Karpas-422 (cell line): ENCODE results near the gene CALML5. TPM values are rescaled to one million over a fixed set of nuclear protein-coding genes. Genes with fewer than 3 reads are reported as not detected.

ENCODE experiments used
- DNase-seq: peaks from one replicate; pipeline ENCODE4 v3.0.0-alpha.2; 2015
- H2AFZ ChIP-seq: fragments of 200-600 bp; sonication (generic); 2 replicates; pipeline ENCODE4 v1.6.1; 2014; ENCODE audit warnings: antibody characterized with exemption, low read length, mixed read lengths
- H3K27ac ChIP-seq: fragments of 200-600 bp; sonication (generic); 2 replicates; pipeline ENCODE4 v1.5.1; 2014; ENCODE audit warnings: mild to moderate bottlenecking, low read length, moderate library complexity
- H3K27me3 ChIP-seq: fragments of 200-600 bp; sonication (generic); 2 replicates; pipeline ENCODE4 v1.6.1; 2014; ENCODE audit warnings: low read length, mixed read lengths
- H3K36me3 ChIP-seq: fragments of 200-600 bp; sonication (generic); 2 replicates; pipeline ENCODE4 v1.6.1; 2014; ENCODE audit warnings: low read length, mixed read lengths; ENCODE audit not compliant: insufficient read depth
- H3K4me1 ChIP-seq: fragments of 200-600 bp; sonication (generic); 2 replicates; pipeline ENCODE4 v1.6.1; 2014; ENCODE audit warnings: mild to moderate bottlenecking, low read length, mixed read lengths
- H3K4me2 ChIP-seq: fragments of 200-600 bp; sonication (generic); 2 replicates; pipeline ENCODE4 v1.6.1; 2014; ENCODE audit warnings: low read length, low read depth, mild to moderate bottlenecking; ENCODE audit not compliant: poor library complexity, severe bottlenecking
- H3K4me3 ChIP-seq: fragments of 200-600 bp; sonication (generic); 2 replicates; pipeline ENCODE4 v1.5.1; 2014; ENCODE audit warnings: mild to moderate bottlenecking, antibody characterized with exemption, low read length, mixed read lengths
- H3K79me2 ChIP-seq: fragments of 200-600 bp; sonication (generic); 2 replicates; pipeline ENCODE4 v1.6.1; 2014; ENCODE audit warnings: mild to moderate bottlenecking, low read length, mixed read lengths
- H3K9ac ChIP-seq: fragments of 200-600 bp; sonication (generic); 2 replicates; pipeline ENCODE4 v1.6.0; 2014; ENCODE audit warnings: low read length
- H3K9me2 ChIP-seq: fragments of 200-600 bp; sonication (generic), shearing (Covaris generic); replicated peaks from 2 replicates; pipeline ENCODE4 v1.6.0; 2014; ENCODE audit warnings: mild to moderate bottlenecking, low read length, moderate library complexity; ENCODE audit not compliant: insufficient read depth
- H3K9me3 ChIP-seq: fragments of 300-700, 200-600 bp; sonication (generic); 2 replicates; pipeline ENCODE4 v1.6.1; 2014; ENCODE audit warnings: low read length, mixed read lengths
- H4K20me1 ChIP-seq: fragments of 200-600 bp; sonication (generic); 2 replicates; pipeline ENCODE4 v1.6.1; 2014; ENCODE audit warnings: mild to moderate bottlenecking, antibody characterized with exemption, low read length, low read depth; ENCODE audit not compliant: insufficient read depth
- total RNA-seq: library from RNA; depleted of rRNA; stranded (reverse); fragments of >200 nt; shearing (Covaris generic); gene quantifications from 2 replicates; pipeline ENCODE4 v1.2.3, GENCODE V29; 2014; ENCODE audit warnings: low replicate concordance

Gene CALML5
- total RNA-seq, 1 experiment from 2014 or later = not detected

DNA sequence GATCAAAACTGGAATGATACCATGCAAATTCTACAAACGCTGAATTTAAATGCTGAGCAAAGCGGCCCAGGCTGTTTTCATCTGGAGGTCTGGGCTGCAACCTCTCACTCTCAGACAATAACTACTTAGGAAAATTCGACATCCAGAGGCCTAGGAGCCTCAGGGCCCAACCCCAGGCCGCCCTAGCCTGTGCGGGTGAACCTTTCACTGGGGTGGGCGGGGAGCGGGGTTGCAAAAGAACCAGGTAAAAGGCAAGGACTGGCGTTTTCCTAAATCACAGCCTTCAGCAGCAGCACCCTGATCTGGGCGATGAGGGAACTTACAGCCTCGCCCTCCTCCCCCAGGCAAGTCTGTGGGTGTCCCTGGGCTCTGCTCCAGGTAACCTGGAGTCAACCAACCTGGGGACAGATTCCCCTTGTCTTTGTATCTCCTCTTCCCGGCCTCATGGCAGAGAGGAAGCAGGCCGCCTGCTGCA lies 33.4 kb downstream of the CALML5 start:
- H3K27me3 ChIP-seq = no peaks in the 10 kb centered on the region
- no peaks in the 10 kb centered on the region for H3K9me2 ChIP-seq
- H3K79me2 ChIP-seq = no peaks in the 10 kb centered on the region
- H4K20me1 ChIP-seq = no peaks in the 10 kb centered on the region
- 0 out of 2 replicates have a peak, but pooled peaks cover 2% of the 10 kb centered on the region for H3K36me3 ChIP-seq
- no peak overlapping the region for H3K27ac ChIP-seq
- H3K9me3 ChIP-seq = no peaks in the 10 kb centered on the region
- H2AFZ ChIP-seq = no peak overlapping the region
- DNase-seq = no peak
- H3K4me3 ChIP-seq = no peak overlapping the region
- H3K4me1 ChIP-seq = peaks cover 9% of the 10 kb centered on the region
- no peak overlapping the region for H3K4me2 ChIP-seq
- H3K9ac ChIP-seq = no peak overlapping the region

DNA sequence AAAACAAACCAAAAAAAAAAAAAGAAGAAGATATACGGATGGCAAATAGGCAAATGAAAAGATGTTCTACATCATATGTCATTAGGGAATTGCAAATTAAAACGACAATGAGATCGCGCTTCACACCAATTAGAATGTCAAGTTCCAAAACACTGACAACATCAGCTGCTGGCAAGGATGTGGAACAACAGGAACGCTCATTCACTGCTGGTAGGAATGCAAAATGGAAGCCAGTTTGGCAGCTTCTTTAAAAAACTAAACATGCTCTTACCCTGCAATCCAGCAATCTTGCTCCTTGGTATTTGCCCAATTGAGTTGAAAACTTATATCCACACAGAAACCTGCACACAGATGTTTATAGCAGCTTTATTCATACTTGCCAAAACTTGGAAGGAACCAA lies 34.8 kb downstream of the CALML5 start:
- no peaks in the 10 kb centered on the region for H3K9me3 ChIP-seq
- no peaks in the 10 kb centered on the region for H3K79me2 ChIP-seq
- no peak overlapping the region for H3K27ac ChIP-seq
- no peak overlapping the region for H2AFZ ChIP-seq
- no peak overlapping the region for H3K9ac ChIP-seq
- DNase-seq = no peak
- no peaks in the 10 kb centered on the region for H3K27me3 ChIP-seq
- H3K36me3 ChIP-seq = peaks cover 12% of the 10 kb centered on the region; the same call in 1 of the 2 replicates
- H3K4me1 ChIP-seq = peaks cover 9% of the 10 kb centered on the region
- H3K4me3 ChIP-seq = no peak overlapping the region
- H3K4me2 ChIP-seq = no peak overlapping the region
- H3K9me2 ChIP-seq = no peaks in the 10 kb centered on the region
- no peaks in the 10 kb centered on the region; the same call in 1 of the 2 replicates for H4K20me1 ChIP-seq

- no peaks in the 10 kb centered on the region for H3K9me3 ChIP-seq
- no peak overlapping the region for H3K4me2 ChIP-seq
- H3K79me2 ChIP-seq = no peaks in the 10 kb centered on the region
- H3K9me2 ChIP-seq = no peaks in the 10 kb centered on the region
- H3K27ac ChIP-seq = no peak overlapping the region
- no peak for DNase-seq
- H3K27me3 ChIP-seq = no peaks in the 10 kb centered on the region
- H2AFZ ChIP-seq = no peak overlapping the region
- H3K4me1 ChIP-seq = peaks cover 9% of the 10 kb centered on the region
- H3K36me3 ChIP-seq = peaks cover 25% of the 10 kb centered on the region; the same call in 1 of the 2 replicates
- no peak overlapping the region for H3K9ac ChIP-seq
- H3K4me3 ChIP-seq = no peak overlapping the region
- H4K20me1 ChIP-seq = no peaks in the 10 kb centered on the region; the same call in 1 of the 2 replicates
Measured at GRCh38 chr10:5462841-5463293, 36.5 kb downstream of the CALML5 start.

DNA sequence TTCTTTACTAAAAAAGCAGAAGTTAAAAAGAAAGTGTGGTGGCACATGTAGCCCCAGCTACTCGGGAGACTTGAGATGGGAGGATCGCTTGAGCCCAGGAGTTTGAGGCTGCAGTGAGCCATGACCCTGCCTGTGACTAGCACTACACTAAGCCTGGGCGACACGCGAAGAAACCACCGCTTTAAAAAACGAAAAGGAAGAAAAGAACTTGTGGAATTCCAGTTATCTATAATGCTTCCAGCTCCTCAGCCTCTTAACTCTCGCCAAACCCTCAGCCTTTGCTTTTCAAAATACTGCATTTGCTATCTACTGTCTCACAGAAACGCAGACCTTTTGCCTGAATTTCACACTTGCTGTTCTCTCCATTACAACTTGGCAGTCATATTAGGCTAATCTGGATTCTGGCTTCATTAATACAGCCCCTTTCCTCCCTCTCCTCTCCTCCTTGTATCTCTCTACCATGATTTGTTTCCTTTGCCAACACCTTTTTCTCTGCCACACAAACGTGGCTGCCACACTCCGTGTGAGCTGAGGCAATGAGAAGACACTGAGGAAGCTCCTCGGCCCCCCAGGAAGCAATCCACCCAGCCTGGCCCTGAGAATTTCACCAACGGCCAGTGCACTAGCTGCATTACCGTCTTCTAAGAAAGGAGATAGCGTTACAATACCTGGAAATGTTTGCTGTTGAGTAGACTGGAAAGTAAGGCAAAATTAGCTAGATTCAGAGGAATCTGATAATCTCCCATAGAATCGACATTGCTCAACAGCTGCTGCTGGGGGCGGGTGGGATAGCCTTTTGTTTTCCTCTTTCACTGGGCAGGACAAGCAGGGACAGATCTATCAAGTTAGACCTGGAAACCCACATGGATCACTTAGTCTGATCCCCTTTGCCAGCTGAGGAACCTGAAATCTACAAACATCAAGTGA lies 37.2 kb downstream of the CALML5 start:
- DNase-seq = no peak
- no peaks in the 10 kb centered on the region for H3K9me2 ChIP-seq
- no peaks in the 10 kb centered on the region for H3K79me2 ChIP-seq
- no peaks in the 10 kb centered on the region; the same call in 1 of the 2 replicates for H4K20me1 ChIP-seq
- peaks cover 9% of the 10 kb centered on the region for H3K4me1 ChIP-seq
- H3K9me3 ChIP-seq = no peaks in the 10 kb centered on the region
- H3K4me2 ChIP-seq = no peak overlapping the region
- no peak overlapping the region for H3K4me3 ChIP-seq
- H2AFZ ChIP-seq = no peak overlapping the region
- no peaks in the 10 kb centered on the region for H3K27me3 ChIP-seq
- H3K27ac ChIP-seq = no peak overlapping the region
- no peak overlapping the region for H3K9ac ChIP-seq
- H3K36me3 ChIP-seq = peaks cover 28% of the 10 kb centered on the region; the same call in 1 of the 2 replicates

GRCh38 chr10:5461203-5461588 lies 38.2 kb downstream of the CALML5 start:
- no peak overlapping the region for H3K27ac ChIP-seq
- H3K79me2 ChIP-seq = no peaks in the 10 kb centered on the region
- H3K9me2 ChIP-seq = no peaks in the 10 kb centered on the region
- H4K20me1 ChIP-seq = no peaks in the 10 kb centered on the region; the same call in 1 of the 2 replicates
- H3K4me1 ChIP-seq = peaks cover 9% of the 10 kb centered on the region
- H3K27me3 ChIP-seq = no peaks in the 10 kb centered on the region
- no peak for DNase-seq
- H3K4me2 ChIP-seq = no peak overlapping the region
- no peak overlapping the region for H3K4me3 ChIP-seq
- H3K9me3 ChIP-seq = no peaks in the 10 kb centered on the region
- H2AFZ ChIP-seq = no peak overlapping the region
- H3K9ac ChIP-seq = no peak overlapping the region
- peaks cover 32% of the 10 kb centered on the region; the same call in 1 of the 2 replicates for H3K36me3 ChIP-seq

- no peak overlapping the region for H2AFZ ChIP-seq
- no peaks in the 10 kb centered on the region for H3K9me2 ChIP-seq
- no peaks in the 10 kb centered on the region for H3K27me3 ChIP-seq
- peaks cover 9% of the 10 kb centered on the region for H3K4me1 ChIP-seq
- no peak for DNase-seq
- H3K4me3 ChIP-seq = no peak overlapping the region
- no peaks in the 10 kb centered on the region for H3K9me3 ChIP-seq
- H3K4me2 ChIP-seq = no peak overlapping the region
- no peaks in the 10 kb centered on the region for H3K79me2 ChIP-seq
- no peak overlapping the region for H3K9ac ChIP-seq
- H3K36me3 ChIP-seq = peaks cover 38% of the 10 kb centered on the region; the same call in 1 of the 2 replicates
- H3K27ac ChIP-seq = no peak overlapping the region
- H4K20me1 ChIP-seq = no peaks in the 10 kb centered on the region; the same call in 1 of the 2 replicates
Measured at GRCh38 chr10:5460468-5461202, 38.7 kb downstream of the CALML5 start.

GRCh38 chr10:5458949-5459747 lies 40.2 kb downstream of the CALML5 start:
- Histone ChIP-seq H3K9ac (no peak overlapping the region), H3K9me3 (no peaks in the 10 kb centered on the region), H3K79me2 (no peaks in the 10 kb centered on the region), H3K27ac (no peak overlapping the region), H3K4me3 (no peak overlapping the region), H3K36me3 (peaks cover 52% of the 10 kb centered on the region; the same call in 1 of the 2 replicates), H4K20me1 (no peaks in the 10 kb centered on the region; the same call in 1 of the 2 replicates), H3K4me2 (no peak overlapping the region), H2AFZ (no peak overlapping the region), H3K27me3 (no peaks in the 10 kb centered on the region), H3K4me1 (peaks cover 5% of the 10 kb centered on the region), H3K9me2 (no peaks in the 10 kb centered on the region)
- no peak for DNase-seq
